ENCODE results near the gene MMP11. TPM values are rescaled to one million over a fixed set of nuclear protein-coding genes. Genes with fewer than 3 reads are reported as not detected.

MMP11 gene
- total and polyA plus RNA-seq, 8 donors = 1.2 to 10.7 (median 9.6) TPM

DNA sequence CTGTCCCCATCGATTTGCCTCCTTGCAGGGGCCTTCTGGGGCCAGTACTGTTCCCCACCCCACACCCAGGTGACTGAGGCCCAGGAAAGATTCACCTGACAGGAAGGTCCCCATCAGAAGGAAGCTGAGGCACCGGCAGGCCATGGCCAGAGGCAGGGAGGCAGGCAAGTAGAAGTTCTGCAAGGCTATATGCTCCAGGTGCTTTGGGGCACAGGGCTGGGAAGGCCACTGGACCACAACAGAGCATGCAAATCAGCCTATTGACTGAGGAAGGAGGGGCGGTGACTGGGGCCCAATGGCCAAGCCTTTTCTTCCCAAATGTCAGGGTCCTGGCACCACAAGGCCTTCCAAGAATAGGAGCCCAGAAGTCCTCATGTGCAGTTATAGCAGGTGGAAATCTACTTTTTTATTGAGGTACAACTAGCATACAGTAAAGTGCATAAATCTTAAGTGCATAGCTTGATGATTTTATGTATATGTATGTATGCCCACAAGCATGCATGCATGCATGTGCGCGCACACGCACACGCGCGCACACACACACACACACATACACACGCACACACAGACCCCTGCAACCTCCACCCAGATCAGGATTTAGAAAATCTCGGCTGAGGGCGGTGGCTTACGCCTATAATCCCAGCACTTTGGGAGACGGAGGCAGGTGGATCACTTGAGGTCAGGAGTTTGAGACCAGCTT, 18.3 kb upstream of the MMP11 start, which contains the start of gene VPREB3:
TSS of gene VPREB3 (minus strand) at position 206 of the 700 bp plus-strand sequence. CDS start at position 144, 62 bp downstream.
- Histone ChIP-seq H3K36me3 (no peaks in the 10 kb centered on the region), H3K4me3 (no peak within 1 kb of the TSS), H3K27me3 (no peaks in the 10 kb centered on the region), H3K4me1 (peaks cover 7 to 13% of the 10 kb centered on the region in 2 donors), H3K9me3 (no peaks in the 10 kb centered on the region), H3K27ac (no peak within 1 kb of the TSS)
- ATAC-seq (no peak), DNase-seq (no peak)
- TF ChIP-seq CTCF (IDR thresholded peaks at IDR 0.05) = no peak
- intact Hi-C loops (cut with DNase I) = no loop called here

DNA sequence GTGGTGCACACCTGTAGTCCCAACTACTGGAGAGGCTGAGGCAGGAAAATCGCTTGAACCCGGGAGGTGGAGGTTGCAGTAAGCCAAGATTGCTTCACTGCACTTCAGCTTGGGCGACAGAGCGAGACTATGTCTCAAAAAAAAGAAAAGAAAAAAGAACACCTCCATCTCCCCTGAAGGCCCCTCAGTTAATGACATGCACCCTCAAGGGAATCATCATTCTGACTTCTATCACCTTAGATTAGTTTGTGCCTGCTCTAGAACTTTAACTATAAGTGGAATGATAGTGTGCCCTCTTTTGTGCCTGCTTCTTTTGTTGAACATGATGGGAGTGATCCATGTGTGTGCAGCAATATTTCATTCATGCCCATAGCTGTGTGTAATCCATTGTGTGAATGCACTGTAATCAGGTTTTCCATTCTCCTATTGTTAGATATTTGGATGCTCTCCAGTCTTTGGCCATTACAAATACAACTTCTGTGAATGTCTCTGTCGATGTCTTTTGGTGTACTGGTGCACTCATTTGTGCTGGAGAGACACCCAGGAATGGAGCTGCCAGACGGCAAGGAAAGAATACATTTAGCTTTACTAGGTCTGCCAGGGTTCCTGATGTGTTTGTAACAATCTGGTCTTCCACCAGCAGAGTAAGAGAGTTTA, 17.5 kb upstream of the MMP11 start:
- Histone ChIP-seq H3K4me1 (peaks cover 1 to 6% of the 10 kb centered on the region in 2 donors), H3K36me3 (no peaks in the 10 kb centered on the region), H3K27me3 (no peaks in the 10 kb centered on the region), H3K9me3 (no peaks in the 10 kb centered on the region), H3K4me3 (no peak overlapping the region), H3K27ac (no peak overlapping the region)
- intact Hi-C loops (cut with DNase I) = no loop called here
- TF ChIP-seq CTCF (IDR thresholded peaks at IDR 0.05) = no peak
- no peak for ATAC-seq
- no peak for DNase-seq

DNA sequence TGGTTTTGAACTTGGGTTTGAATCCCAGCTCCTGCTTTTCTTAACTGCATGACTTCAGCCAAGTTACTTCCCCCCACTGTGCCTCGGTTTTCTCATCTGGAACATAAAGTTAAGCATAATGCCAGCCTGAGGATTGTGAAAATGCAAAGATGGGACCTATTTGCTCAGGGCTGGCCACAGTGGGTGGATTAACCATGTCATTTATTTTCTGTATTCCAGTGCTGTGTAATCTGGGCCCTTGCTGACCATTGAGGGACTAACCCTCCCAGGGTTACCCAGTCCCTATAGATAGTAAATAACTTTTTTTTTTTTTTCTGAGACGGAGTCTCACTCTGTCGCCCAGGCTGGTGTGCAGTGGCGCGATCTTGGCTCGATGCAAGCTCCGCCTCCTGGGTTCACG, 16.9 kb upstream of the MMP11 start:
- intact Hi-C loops (cut with DNase I) = no loop called here
- Histone ChIP-seq H3K4me1 (peaks cover 0 to under 1% of the 10 kb centered on the region in 2 donors), H3K4me3 (no peak overlapping the region), H3K9me3 (no peaks in the 10 kb centered on the region), H3K27me3 (no peaks in the 10 kb centered on the region), H3K36me3 (no peaks in the 10 kb centered on the region), H3K27ac (no peak overlapping the region)
- TF ChIP-seq CTCF (IDR thresholded peaks at IDR 0.05) = no peak
- no peak for ATAC-seq
- DNase-seq = no peak

DNA sequence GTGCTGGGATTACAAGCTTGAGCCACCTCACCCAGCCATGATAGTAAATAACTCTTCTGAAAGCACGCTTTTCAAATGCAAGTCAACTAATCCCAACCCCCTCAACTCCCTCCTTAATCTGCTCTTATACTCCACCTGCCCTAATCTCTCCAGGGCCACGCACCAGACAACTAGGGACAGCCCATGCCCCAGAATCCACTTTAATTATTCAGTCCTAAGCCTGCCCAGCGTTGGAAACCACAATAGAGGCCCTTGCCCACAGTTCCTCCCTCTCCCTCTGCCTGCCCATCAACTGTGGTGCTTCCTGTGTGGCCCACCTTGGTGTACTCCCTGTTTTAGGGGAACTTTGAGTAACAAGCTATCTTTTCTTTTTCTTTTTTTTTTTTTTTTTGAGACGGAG, 15.8 kb upstream of the MMP11 start:
- Histone ChIP-seq H3K9me3 (no peaks in the 10 kb centered on the region), H3K4me1 (no peaks in the 10 kb centered on the region), H3K27ac (no peak overlapping the region), H3K36me3 (no peaks in the 10 kb centered on the region), H3K4me3 (no peak overlapping the region), H3K27me3 (no peaks in the 10 kb centered on the region)
- no peak for TF ChIP-seq CTCF (IDR thresholded peaks at IDR 0.05)
- ATAC-seq (no peak), DNase-seq (no peak)
- intact Hi-C loops (cut with DNase I) = no loop called here

GRCh38 chr22:23759566-23759965, 13.1 kb upstream of the MMP11 start:
- Histone ChIP-seq H3K27me3 (no peaks in the 10 kb centered on the region), H3K36me3 (no peaks in the 10 kb centered on the region), H3K4me3 (no peak overlapping the region), H3K9me3 (no peaks in the 10 kb centered on the region), H3K27ac (no peak overlapping the region), H3K4me1 (peaks cover 5 to 21% of the 10 kb centered on the region in 2 donors)
- ATAC-seq = no peak
- intact Hi-C loops (cut with DNase I) = no loop called here
- no peak for TF ChIP-seq CTCF (IDR thresholded peaks at IDR 0.05)
- DNase-seq = no peak

All from left lung (tissue), 10 donors.